ENCODE results near the gene NR2C2.

DNA sequence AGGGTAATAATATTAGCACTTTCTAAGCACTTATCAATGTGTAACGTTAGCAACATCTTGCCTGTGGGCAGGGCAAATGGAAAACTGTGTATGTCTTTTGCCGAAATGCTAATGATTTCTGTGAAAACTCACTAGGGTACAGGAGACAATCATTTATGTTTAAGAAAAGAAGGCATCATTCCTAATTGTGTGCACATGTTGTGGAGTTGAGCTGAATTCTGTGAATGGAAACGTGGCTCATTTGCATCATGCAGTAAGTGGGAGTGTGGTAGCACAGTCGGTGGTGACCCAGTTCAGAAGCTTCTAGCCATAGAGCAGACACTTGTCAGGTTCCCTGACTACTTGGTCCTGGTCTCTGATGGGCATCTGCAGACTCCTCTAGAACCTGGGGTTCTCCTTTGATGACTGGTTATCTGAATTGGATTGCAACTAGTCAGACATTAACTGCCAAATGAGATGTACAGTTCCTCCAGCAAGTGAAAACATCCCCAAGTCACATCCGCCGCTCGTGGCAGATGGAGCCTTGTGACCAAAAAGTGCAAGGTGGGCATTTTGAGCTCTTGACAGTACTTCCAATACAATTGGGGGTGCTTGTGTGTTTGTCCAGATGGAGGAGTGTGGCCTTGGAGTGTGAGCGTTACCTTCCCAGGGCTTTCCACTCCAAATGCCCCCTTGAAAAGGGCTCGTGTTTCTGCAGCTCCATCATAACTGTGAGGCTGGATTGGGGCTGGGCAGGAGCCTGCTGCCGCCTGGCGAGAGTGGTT is 96.2 kb downstream of the NR2C2 start:
- TF ChIP-seq POLR2A (IDR thresholded peaks at IDR 0.05) (no peak), POLR2AphosphoS5 (IDR thresholded peaks at IDR 0.05) (no peak), EP300 (IDR thresholded peaks at IDR 0.05; ENCODE audit: low read depth) (no peak)
- TF ChIP-seq, protein P1, sequence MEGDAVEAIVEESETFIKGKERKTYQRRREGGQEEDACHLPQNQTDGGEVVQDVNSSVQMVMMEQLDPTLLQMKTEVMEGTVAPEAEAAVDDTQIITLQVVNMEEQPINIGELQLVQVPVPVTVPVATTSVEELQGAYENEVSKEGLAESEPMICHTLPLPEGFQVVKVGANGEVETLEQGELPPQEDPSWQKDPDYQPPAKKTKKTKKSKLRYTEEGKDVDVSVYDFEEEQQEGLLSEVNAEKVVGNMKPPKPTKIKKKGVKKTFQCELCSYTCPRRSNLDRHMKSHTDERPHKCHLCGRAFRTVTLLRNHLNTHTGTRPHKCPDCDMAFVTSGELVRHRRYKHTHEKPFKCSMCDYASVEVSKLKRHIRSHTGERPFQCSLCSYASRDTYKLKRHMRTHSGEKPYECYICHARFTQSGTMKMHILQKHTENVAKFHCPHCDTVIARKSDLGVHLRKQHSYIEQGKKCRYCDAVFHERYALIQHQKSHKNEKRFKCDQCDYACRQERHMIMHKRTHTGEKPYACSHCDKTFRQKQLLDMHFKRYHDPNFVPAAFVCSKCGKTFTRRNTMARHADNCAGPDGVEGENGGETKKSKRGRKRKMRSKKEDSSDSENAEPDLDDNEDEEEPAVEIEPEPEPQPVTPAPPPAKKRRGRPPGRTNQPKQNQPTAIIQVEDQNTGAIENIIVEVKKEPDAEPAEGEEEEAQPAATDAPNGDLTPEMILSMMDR (IDR thresholded peaks at IDR 0.05): no peak

All from transverse colon (tissue), 4 donors.